ENCODE data around the gene DUSP14. TPM values are rescaled to one million over a fixed set of nuclear protein-coding genes. Genes with fewer than 3 reads are reported as not detected.
A peak's percentile ranks its signal among the peaks of the same experiment; 100 is the strongest.

Gene DUSP14
- total and polyA plus RNA-seq, 2 of the 13 experiments (the other 11 are each of a cell fraction or from before 2014, with no cell fraction given) = 33.5 to 39.8 TPM

DNA sequence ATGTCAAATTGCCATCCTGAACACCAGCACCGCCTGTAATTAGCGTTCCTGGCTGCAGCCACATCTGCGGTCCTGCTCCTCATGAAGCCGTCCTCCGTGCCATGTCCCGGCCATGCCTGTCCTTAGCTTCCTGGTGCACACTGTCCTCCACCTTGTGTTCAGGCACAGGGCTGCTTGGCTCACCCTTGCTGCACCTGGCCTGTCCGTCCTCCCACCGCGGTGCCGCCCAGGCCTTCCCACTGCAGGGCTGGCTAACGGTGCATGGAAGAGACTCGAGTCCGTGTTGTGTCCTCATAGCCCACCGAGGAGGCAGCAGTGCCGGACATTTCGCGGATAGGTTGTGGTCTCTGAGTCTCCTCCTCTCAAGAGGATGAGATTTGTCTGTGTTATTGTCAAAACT lies 20.4 kb downstream of the DUSP14 start:
- no TSS peak for BruUV-seq (replicated peaks)
- H2AFZ ChIP-seq (ENCODE audit: low read length) = no peak overlapping the region
- TF ChIP-seq RBM22 (optimal IDR thresholded peaks at IDR 0.05; ENCODE audit: low read length) (peak; percentile 57), KDM4B (CRISPR knock-in tag; IDR thresholded peaks at IDR 0.05) (no peak), AGO2 (optimal IDR thresholded peaks at IDR 0.05; ENCODE audit: low read depth, low read length) (peak; percentile 49), TCF12 (IDR thresholded peaks at IDR 0.05) (no peak), TCF12 (CRISPR knock-in tag; IDR thresholded peaks at IDR 0.05) (no peak), ZBTB1 (CRISPR knock-in tag; IDR thresholded peaks at IDR 0.05; ENCODE audit: borderline replicate concordance) (no peak)
- TF ChIP-seq, protein P1, sequence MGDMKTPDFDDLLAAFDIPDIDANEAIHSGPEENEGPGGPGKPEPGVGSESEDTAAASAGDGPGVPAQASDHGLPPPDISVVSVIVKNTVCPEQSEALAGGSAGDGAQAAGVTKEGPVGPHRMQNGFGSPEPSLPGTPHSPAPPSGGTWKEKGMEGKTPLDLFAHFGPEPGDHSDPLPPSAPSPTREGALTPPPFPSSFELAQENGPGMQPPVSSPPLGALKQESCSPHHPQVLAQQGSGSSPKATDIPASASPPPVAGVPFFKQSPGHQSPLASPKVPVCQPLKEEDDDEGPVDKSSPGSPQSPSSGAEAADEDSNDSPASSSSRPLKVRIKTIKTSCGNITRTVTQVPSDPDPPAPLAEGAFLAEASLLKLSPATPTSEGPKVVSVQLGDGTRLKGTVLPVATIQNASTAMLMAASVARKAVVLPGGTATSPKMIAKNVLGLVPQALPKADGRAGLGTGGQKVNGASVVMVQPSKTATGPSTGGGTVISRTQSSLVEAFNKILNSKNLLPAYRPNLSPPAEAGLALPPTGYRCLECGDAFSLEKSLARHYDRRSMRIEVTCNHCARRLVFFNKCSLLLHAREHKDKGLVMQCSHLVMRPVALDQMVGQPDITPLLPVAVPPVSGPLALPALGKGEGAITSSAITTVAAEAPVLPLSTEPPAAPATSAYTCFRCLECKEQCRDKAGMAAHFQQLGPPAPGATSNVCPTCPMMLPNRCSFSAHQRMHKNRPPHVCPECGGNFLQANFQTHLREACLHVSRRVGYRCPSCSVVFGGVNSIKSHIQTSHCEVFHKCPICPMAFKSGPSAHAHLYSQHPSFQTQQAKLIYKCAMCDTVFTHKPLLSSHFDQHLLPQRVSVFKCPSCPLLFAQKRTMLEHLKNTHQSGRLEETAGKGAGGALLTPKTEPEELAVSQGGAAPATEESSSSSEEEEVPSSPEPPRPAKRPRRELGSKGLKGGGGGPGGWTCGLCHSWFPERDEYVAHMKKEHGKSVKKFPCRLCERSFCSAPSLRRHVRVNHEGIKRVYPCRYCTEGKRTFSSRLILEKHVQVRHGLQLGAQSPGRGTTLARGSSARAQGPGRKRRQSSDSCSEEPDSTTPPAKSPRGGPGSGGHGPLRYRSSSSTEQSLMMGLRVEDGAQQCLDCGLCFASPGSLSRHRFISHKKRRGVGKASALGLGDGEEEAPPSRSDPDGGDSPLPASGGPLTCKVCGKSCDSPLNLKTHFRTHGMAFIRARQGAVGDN (CRISPR knock-in tag; IDR thresholded peaks at IDR 0.05) = peak; percentile 18; the same call in 1 of the 2 replicates
- ChIA-PET POLR2A (no interaction called here), CTCF (ENCODE audit: low intra/inter-chr PET ratio, low total read pairs) (no interaction called here)
- H4K20me1 ChIP-seq (ENCODE audit: insufficient read depth, low read length) = 0 out of 2 replicates have a peak, but pooled peaks cover 9% of the 10 kb centered on the region
- H3K4me2 ChIP-seq (ENCODE audit: low read depth, low read length) = no peak overlapping the region
- H3K4me1 ChIP-seq (ENCODE audit: insufficient read depth, low read length) = peaks cover 24% of the 10 kb centered on the region
- no peak for ATAC-seq
- no peak for DNase-seq (ENCODE audit: low spot score)
- no peak overlapping the region for H3K27ac ChIP-seq (ENCODE audit: extremely low read length, insufficient read depth, low read length)
- intact Hi-C loops (cut with micrococcal nuclease; ENCODE audit: unreplicated experiment) = no loop called here
- H3K27me3 ChIP-seq (ENCODE audit: control insufficient read depth in 1 of 2, insufficient read depth in 2 of 2, low read length in 2 of 2) = no peaks in the 10 kb centered on the region
- H3K9me3 ChIP-seq (ENCODE audit: low read length) = no peaks in the 10 kb centered on the region
- peaks cover 51% of the 10 kb centered on the region for H3K79me2 ChIP-seq (ENCODE audit: insufficient read depth, low read length)
- WGBS (ENCODE audit: low lambda C conversion rate) = 96% methylated on average over 17 of the region's 17 CpGs
- no peak overlapping the region for H3K9ac ChIP-seq (ENCODE audit: insufficient read depth, low read depth, low read length)
- no peak for FAIRE-seq
- peaks cover 11 to 42% of the 10 kb centered on the region in 2 experiments; a peak in 4 of 5 replicates for H3K36me3 ChIP-seq (replicated peaks in 1 of 2; ENCODE audit: control insufficient read depth in 1 of 2, insufficient read depth in 2 of 2, low read length in 2 of 2)
- H3K4me3 ChIP-seq (replicated peaks in 1 of 3; ENCODE audit: insufficient read depth in 1 of 3, low read depth in 2 of 3, low read length in 3 of 3) = no peak overlapping the region
- in situ Hi-C loops (cut with HindIII; ENCODE audit: extremely low pct_ligation_motif_present, low pct_unique_long_range_greater_than_20kb) = no loop called here

Data from HepG2 (cell line).